HL-60 (cell line): ENCODE results near the gene IRAK1.

Experiments used
- DNase-seq, 2 experiments: peaks; one replicate each; pipeline ENCODE4 v3.0.0-alpha.2; 2010 to 2020; ENCODE audit warnings: low read depth in 1 of 2, low spot score in 1 of 2
- H3K27ac ChIP-seq: fragments of 250-450 bp; sonication (Bioruptor Pico); replicated peaks from 2 replicates; pipeline ENCODE4 v1.5.1; 2020; ENCODE audit warnings: mild to moderate bottlenecking, moderate library complexity
- H3K27me3 ChIP-seq: fragments of 250-450 bp; sonication (Bioruptor Pico); 2 replicates; pipeline ENCODE4 v1.5.1; 2021; ENCODE audit warnings: mild to moderate bottlenecking, moderate library complexity; ENCODE audit not compliant: insufficient read depth, poor library complexity, severe bottlenecking
- H3K4me3 ChIP-seq: replicated peaks from 2 replicates; pipeline ENCODE4 v1.5.1; 2011; ENCODE audit warnings: mild to moderate bottlenecking, control low read depth, low read length; ENCODE audit not compliant: insufficient read depth
- GABPA ChIP-seq: IDR thresholded peaks from 2 replicates; pipeline ENCODE4 v1.6.1; 2012; ENCODE audit warnings: low read depth
- POLR2AphosphoS5 ChIP-seq: IDR thresholded peaks from 2 replicates; pipeline ENCODE4 v1.6.1; 2012; ENCODE audit warnings: low read depth
- SPI1 ChIP-seq: IDR thresholded peaks from 2 replicates; pipeline ENCODE4 v1.6.1; 2012; ENCODE audit warnings: low read depth, mild to moderate bottlenecking, borderline replicate concordance
- TF ChIP-seq, protein P1 (sequence below): IDR thresholded peaks from one replicate; pipeline ENCODE4 v1.5.1; 2011; ENCODE audit warnings: low read length, control low read depth, inconsistent platforms; ENCODE audit not compliant: insufficient read depth
- TF ChIP-seq, protein P2 (sequence below): IDR thresholded peaks from 2 replicates; pipeline ENCODE4 v1.6.1; 2012; ENCODE audit warnings: low read depth; ENCODE audit not compliant: insufficient replicate concordance

Gene IRAK1

DNA sequence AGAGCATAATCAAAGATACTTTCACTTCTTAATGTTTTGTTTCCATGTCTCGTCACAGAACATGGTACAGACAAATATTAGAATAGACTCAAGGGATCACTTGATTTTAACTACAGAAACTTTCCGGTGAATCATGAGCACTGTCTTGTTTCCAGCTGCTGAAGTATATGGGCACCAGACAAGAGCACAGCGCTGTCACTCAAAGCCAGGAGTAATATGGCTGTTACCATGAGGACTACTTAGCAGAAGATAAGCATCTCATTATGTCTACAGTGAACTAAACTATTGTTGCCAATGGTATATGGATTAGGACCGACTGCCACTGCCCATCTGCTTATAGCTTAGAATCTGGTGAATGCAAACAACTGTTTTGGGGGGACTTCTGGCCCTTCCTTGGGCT lies 43.5 kb upstream of the IRAK1 start:
- no peak for TF ChIP-seq GABPA
- TF ChIP-seq POLR2AphosphoS5: no peak
- TF ChIP-seq, protein P1, sequence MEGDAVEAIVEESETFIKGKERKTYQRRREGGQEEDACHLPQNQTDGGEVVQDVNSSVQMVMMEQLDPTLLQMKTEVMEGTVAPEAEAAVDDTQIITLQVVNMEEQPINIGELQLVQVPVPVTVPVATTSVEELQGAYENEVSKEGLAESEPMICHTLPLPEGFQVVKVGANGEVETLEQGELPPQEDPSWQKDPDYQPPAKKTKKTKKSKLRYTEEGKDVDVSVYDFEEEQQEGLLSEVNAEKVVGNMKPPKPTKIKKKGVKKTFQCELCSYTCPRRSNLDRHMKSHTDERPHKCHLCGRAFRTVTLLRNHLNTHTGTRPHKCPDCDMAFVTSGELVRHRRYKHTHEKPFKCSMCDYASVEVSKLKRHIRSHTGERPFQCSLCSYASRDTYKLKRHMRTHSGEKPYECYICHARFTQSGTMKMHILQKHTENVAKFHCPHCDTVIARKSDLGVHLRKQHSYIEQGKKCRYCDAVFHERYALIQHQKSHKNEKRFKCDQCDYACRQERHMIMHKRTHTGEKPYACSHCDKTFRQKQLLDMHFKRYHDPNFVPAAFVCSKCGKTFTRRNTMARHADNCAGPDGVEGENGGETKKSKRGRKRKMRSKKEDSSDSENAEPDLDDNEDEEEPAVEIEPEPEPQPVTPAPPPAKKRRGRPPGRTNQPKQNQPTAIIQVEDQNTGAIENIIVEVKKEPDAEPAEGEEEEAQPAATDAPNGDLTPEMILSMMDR: no peak
- no peak for TF ChIP-seq SPI1
- TF ChIP-seq, protein P2, sequence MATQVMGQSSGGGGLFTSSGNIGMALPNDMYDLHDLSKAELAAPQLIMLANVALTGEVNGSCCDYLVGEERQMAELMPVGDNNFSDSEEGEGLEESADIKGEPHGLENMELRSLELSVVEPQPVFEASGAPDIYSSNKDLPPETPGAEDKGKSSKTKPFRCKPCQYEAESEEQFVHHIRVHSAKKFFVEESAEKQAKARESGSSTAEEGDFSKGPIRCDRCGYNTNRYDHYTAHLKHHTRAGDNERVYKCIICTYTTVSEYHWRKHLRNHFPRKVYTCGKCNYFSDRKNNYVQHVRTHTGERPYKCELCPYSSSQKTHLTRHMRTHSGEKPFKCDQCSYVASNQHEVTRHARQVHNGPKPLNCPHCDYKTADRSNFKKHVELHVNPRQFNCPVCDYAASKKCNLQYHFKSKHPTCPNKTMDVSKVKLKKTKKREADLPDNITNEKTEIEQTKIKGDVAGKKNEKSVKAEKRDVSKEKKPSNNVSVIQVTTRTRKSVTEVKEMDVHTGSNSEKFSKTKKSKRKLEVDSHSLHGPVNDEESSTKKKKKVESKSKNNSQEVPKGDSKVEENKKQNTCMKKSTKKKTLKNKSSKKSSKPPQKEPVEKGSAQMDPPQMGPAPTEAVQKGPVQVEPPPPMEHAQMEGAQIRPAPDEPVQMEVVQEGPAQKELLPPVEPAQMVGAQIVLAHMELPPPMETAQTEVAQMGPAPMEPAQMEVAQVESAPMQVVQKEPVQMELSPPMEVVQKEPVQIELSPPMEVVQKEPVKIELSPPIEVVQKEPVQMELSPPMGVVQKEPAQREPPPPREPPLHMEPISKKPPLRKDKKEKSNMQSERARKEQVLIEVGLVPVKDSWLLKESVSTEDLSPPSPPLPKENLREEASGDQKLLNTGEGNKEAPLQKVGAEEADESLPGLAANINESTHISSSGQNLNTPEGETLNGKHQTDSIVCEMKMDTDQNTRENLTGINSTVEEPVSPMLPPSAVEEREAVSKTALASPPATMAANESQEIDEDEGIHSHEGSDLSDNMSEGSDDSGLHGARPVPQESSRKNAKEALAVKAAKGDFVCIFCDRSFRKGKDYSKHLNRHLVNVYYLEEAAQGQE: no peak
- no peak for DNase-seq
- Histone ChIP-seq H3K4me3 (no peak overlapping the region), H3K27me3 (no peaks in the 10 kb centered on the region), H3K27ac (no peak overlapping the region)

DNA sequence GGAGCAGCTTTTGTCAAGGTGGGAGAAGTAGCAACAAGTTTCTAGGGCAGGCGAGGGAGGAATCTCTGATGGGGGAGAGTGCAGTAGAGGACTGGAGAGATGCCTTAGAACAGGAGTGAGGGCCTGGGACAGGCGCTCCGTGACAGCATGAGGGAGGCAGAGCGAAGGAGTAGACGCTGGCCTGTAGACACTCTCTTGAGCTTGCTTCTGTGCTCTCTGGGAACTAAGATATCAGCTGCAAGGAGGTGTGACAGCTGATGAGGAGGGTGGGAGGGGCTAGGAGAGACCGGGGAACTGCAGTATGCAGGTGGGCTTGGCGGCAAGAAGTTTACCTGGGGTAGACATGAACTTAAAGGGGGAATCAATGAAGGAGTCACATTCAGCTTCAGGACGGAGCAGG lies 42.1 kb upstream of the IRAK1 start:
- Histone ChIP-seq H3K27me3 (no peaks in the 10 kb centered on the region), H3K27ac (no peak overlapping the region)

DNA sequence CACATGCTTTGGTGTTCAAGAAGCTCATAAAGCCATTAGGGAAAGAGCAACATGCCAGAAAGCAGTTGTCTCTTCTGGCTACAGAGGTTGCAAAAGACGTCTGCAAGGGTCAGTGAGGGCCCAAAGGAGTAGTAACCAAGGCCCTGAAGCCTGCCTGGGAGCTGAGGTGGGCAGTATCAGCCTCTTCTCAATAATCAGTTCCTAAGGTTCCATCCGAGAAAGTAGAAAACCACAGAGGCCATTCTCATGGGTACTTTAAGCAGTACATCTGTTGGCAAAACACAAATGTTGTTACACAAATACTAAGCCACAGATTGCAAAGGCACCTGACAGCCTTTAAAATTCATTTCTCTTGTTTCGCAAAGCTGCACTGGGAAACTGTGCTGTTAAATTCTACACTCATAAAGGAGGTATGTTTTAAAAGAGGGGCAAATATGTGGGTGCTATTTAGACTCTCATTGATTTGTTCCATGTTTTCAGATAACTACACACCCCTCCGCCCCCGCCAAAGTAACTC lies 40.1 kb upstream of the IRAK1 start:
- DNase-seq: peak in 1 of 2 experiments; percentile 25

More for the DNA sequence above, 42.1 kb upstream of the IRAK1 start:
- no peak for DNase-seq
- TF ChIP-seq GABPA: no peak
- TF ChIP-seq, protein P1: no peak
- TF ChIP-seq POLR2AphosphoS5: no peak
- TF ChIP-seq, protein P2: no peak
- TF ChIP-seq SPI1: no peak
- no peak overlapping the region for H3K4me3 ChIP-seq

More for the DNA sequence above, 40.1 kb upstream of the IRAK1 start:
- peak overlapping the region; percentile 37 for H3K27ac ChIP-seq
- H3K4me3 ChIP-seq: no peak overlapping the region
- TF ChIP-seq SPI1 (no peak), POLR2AphosphoS5 (no peak)
- TF ChIP-seq, protein P2: no peak
- no peaks in the 10 kb centered on the region for H3K27me3 ChIP-seq
